WTC11 (cell line): Measurements from ENCODE around the gene MMS19. TPM values are rescaled to one million over a fixed set of nuclear protein-coding genes. Genes with fewer than 3 reads are reported as not detected.
A peak's percentile ranks its signal among the peaks of the same experiment; 100 is the strongest.

Experiments
- ATAC-seq: fragments of 200-7000 bp; cut with Tn5 transposase; 2 replicates; pipeline ENCODE4 v1.10.0; 2021; ENCODE audit warnings: mild to moderate bottlenecking, moderate library complexity
- CTCF ChIA-PET: fragments of 300-600 bp; sonication (Branson Sonifier 250); formaldehyde crosslinking; loops from one replicate; lab custom pipeline; 2021; ENCODE audit warnings: antibody characterized with exemption; lab: Charles Lee
- POLR2A ChIA-PET: fragments of 350-600 bp; sonication (Branson Sonifier 250); formaldehyde crosslinking; loops from one replicate; lab custom pipeline; 2021; ENCODE audit warnings: antibody characterized with exemption; lab: Charles Lee
- DNase-seq: peaks from one replicate; pipeline ENCODE4 v3.0.0; 2021; ENCODE audit warnings: low spot score
- H3K27ac Mint-ChIP-seq: 2 replicates; pipeline ENCODE4 v1.8.0; 2021; ENCODE audit warnings: mixed read lengths
- H3K27me3 Mint-ChIP-seq: 2 replicates; pipeline ENCODE4 v1.8.0; 2021; ENCODE audit warnings: low read depth, mild to moderate bottlenecking, moderate library complexity, mixed read lengths
- H3K36me3 Mint-ChIP-seq: 2 replicates; pipeline ENCODE4 v1.8.0; 2021; ENCODE audit warnings: mixed read lengths
- H3K4me1 Mint-ChIP-seq: 2 replicates; pipeline ENCODE4 v1.8.0; 2022; ENCODE audit warnings: mixed read lengths
- H3K4me3 Mint-ChIP-seq: 2 replicates; pipeline ENCODE4 v1.8.0; 2021; ENCODE audit warnings: mild to moderate bottlenecking, moderate library complexity, mixed read lengths
- H3K9me3 Mint-ChIP-seq: 2 replicates; pipeline ENCODE4 v1.8.0; 2021; ENCODE audit warnings: mixed read lengths
- ATF6 ChIP-seq: sonication (generic); formaldehyde crosslinking; IDR thresholded peaks from 2 replicates; pipeline ENCODE4 v1.8.1; 2023; ENCODE audit warnings: mild to moderate bottlenecking, missing genetic modification reagents
- CDX4 ChIP-seq: fragments of 250-450 bp; sonication (Bioruptor Pico); IDR thresholded peaks from 2 replicates; pipeline ENCODE4 v1.9.0; 2021; ENCODE audit warnings: moderate library complexity, mild to moderate bottlenecking, inconsistent platforms, borderline replicate concordance
- ELF4 ChIP-seq: sonication (generic); formaldehyde crosslinking; IDR thresholded peaks from 2 replicates; pipeline ENCODE4 v1.8.1; 2022; ENCODE audit warnings: low read depth, mild to moderate bottlenecking, moderate library complexity, missing genetic modification reagents
- FOXJ3 ChIP-seq: sonication (generic); formaldehyde crosslinking; IDR thresholded peaks from 2 replicates; pipeline ENCODE4 v1.9.0; 2021; ENCODE audit warnings: missing genetic modification reagents, mild to moderate bottlenecking, borderline replicate concordance
- FOXP1 ChIP-seq: sonication (generic); formaldehyde crosslinking; IDR thresholded peaks from 2 replicates; pipeline ENCODE4 v1.8.0; 2022; ENCODE audit warnings: missing genetic modification reagents, mild to moderate bottlenecking, moderate library complexity, borderline replicate concordance
- JAZF1 ChIP-seq: fragments of 250-450 bp; sonication (Bioruptor Pico); IDR thresholded peaks from 2 replicates; pipeline ENCODE4 v1.9.0; 2021; ENCODE audit warnings: moderate library complexity, mild to moderate bottlenecking, inconsistent platforms
- KAT7 ChIP-seq: sonication (generic); formaldehyde crosslinking; IDR thresholded peaks from 2 replicates; pipeline ENCODE4 v1.8.1; 2023; ENCODE audit warnings: missing genetic modification reagents, mild to moderate bottlenecking, borderline replicate concordance
- MYBL2 ChIP-seq: sonication (generic); formaldehyde crosslinking; IDR thresholded peaks from 2 replicates; pipeline ENCODE4 v1.8.1; 2023; ENCODE audit warnings: mild to moderate bottlenecking, moderate library complexity, missing genetic modification reagents
- NR1H2 ChIP-seq: sonication (generic); formaldehyde crosslinking; IDR thresholded peaks from 2 replicates; pipeline ENCODE4 v1.9.0; 2021; ENCODE audit warnings: mild to moderate bottlenecking, moderate library complexity, missing genetic modification reagents
- PRDM15 ChIP-seq: sonication (generic); formaldehyde crosslinking; IDR thresholded peaks from 2 replicates; pipeline ENCODE4 v1.8.0; 2022; ENCODE audit warnings: missing genetic modification reagents
- RORB ChIP-seq: fragments of 250-450 bp; sonication (Bioruptor Pico); IDR thresholded peaks from 2 replicates; pipeline ENCODE4 v1.9.0; 2021; ENCODE audit warnings: mild to moderate bottlenecking
- SMAD3 ChIP-seq: sonication (generic); formaldehyde crosslinking; IDR thresholded peaks from 2 replicates; pipeline ENCODE4 v1.8.0; 2022; ENCODE audit warnings: missing genetic modification reagents, mild to moderate bottlenecking, borderline replicate concordance
- STAT6 ChIP-seq: sonication (generic); formaldehyde crosslinking; conservative IDR thresholded peaks from 2 replicates; pipeline ENCODE4 v1.8.1; 2023; ENCODE audit warnings: mild to moderate bottlenecking, low read depth, missing genetic modification reagents, moderate library complexity
- TEAD1 ChIP-seq: sonication (generic); formaldehyde crosslinking; IDR thresholded peaks from 2 replicates; pipeline ENCODE4 v1.8.0; 2022; ENCODE audit warnings: mild to moderate bottlenecking, missing genetic modification reagents
- TEAD4 ChIP-seq: sonication (generic); formaldehyde crosslinking; IDR thresholded peaks from 2 replicates; pipeline ENCODE4 v1.8.0; 2022; ENCODE audit warnings: mild to moderate bottlenecking, missing genetic modification reagents
- ZNF121 ChIP-seq: sonication (generic); formaldehyde crosslinking; IDR thresholded peaks from 2 replicates; pipeline ENCODE4 v1.8.0; 2023; ENCODE audit warnings: missing genetic modification reagents
- ZNF232 ChIP-seq: sonication (generic); formaldehyde crosslinking; IDR thresholded peaks from 2 replicates; pipeline ENCODE4 v1.8.0; 2022; ENCODE audit warnings: mild to moderate bottlenecking, missing genetic modification reagents
- ZNF423 ChIP-seq: fragments of 250-450 bp; sonication (Bioruptor Pico); IDR thresholded peaks from 2 replicates; pipeline ENCODE4 v2.1.2; 2022; ENCODE audit warnings: mild to moderate bottlenecking, moderate library complexity
- total RNA-seq: library from RNA; stranded (reverse); gene quantifications from 3 replicates; pipeline ENCODE4 v1.2.3, GENCODE V29; 2021
- TF ChIP-seq, protein P1 (sequence below): sonication (generic); formaldehyde crosslinking; IDR thresholded peaks from 2 replicates; pipeline ENCODE4 v1.8.1; 2023; ENCODE audit warnings: mild to moderate bottlenecking, moderate library complexity, missing genetic modification reagents
- TF ChIP-seq, protein P2 (sequence below): sonication (generic); formaldehyde crosslinking; IDR thresholded peaks from 2 replicates; pipeline ENCODE4 v1.8.0; 2023; ENCODE audit warnings: mild to moderate bottlenecking, missing genetic modification reagents

The MMS19 gene
- total RNA-seq, 1 experiment from 2014 or later: 135 TPM

DNA sequence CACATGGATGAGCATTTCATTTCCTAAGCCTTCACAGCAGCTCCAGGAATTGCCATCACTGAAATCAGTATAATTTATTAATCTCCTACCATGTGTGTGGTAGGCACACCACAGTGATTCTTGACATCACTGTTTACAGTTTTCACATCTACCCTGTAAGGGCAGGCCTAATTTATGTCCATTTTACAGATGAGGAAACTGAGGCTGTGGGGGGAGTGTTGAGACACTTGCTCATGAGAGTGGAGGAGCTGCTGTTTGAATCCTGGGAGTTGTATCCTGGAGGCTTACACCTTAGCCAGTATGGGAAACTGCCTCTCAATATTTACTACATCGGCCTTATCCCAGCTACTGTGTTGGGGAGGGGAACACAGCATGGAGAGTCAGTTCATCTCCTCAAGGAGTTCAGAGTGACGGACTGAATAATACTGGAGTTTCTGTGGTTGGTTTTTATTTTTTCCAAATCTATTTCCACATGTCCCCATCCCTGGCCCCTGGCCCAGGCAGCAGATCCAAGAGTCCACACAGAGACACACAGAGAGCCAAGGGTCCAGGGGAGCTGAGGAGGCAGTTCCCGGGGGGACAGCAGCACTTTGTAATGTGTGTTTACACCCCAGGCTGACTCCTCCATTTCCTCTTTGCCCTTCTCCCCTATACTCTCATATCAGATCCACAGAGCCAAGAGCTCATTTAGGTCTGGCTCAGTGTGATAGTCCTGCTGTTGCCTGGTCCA, 13.7 kb upstream of the MMS19 start:
- ChIA-PET CTCF (interaction anchor here (0.8 to 1.6 kb wide), 5 partner anchors 23 to 60 kb away, joined by 3 to 7 read pairs (median 3); partner anchors contain the start of gene ANKRD2), POLR2A (interaction anchor here (1.6 kb wide), 1 partner anchor 13 kb away, joined by 4 read pairs; the partner anchor contains the start of gene UBTD1)
- Mint-ChIP-seq H3K27me3 (no peaks in the 10 kb centered on the region), H3K36me3 (no peaks in the 10 kb centered on the region), H3K4me3 (no peak overlapping the region), H3K4me1 (peaks cover 33% of the 10 kb centered on the region), H3K9me3 (no peaks in the 10 kb centered on the region), H3K27ac (peak overlapping the region; percentile 14; the same call in 1 of the 2 replicates)
- TF ChIP-seq RORB (CRISPR knock-in tag) (no peak), ELF4 (CRISPR knock-in tag) (no peak), SMAD3 (CRISPR knock-in tag) (no peak), TEAD4 (CRISPR knock-in tag) (no peak), ZNF121 (no peak), TEAD1 (CRISPR knock-in tag) (no peak), NR1H2 (CRISPR knock-in tag) (no peak)
- ATAC-seq: no peak
- no peak for DNase-seq

DNA sequence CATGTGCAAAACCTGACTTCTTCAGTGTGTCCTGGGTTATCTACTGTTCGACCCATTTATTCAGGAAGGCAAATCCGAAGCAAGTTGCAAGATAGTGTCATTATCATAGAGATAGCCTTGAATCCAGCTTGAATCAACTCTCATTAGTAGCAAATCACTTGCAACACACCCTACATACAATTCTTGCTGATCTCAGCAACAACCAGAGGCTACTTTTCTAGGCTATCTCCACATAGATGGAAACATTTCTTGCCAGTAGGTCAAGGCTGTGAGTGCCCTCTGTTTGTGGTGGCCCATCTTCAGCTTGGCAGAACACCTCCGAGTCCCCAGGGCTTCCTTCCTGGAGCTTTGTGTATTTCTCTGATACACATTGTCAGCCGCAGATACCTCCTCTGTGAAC, 12.5 kb upstream of the MMS19 start:
- ATAC-seq (no peak), DNase-seq (no peak)
- H3K27ac Mint-ChIP-seq: no peak overlapping the region
- no peaks in the 10 kb centered on the region for H3K27me3 Mint-ChIP-seq
- no peak overlapping the region for H3K4me3 Mint-ChIP-seq
- POLR2A ChIA-PET: no interaction called here
- CTCF ChIA-PET: interaction anchor here (1.5 kb wide), 1 partner anchor 24 kb away, joined by 7 read pairs; no protein-coding TSS in a partner anchor
- peaks cover 33% of the 10 kb centered on the region for H3K4me1 Mint-ChIP-seq
- H3K36me3 Mint-ChIP-seq: no peaks in the 10 kb centered on the region
- H3K9me3 Mint-ChIP-seq: no peaks in the 10 kb centered on the region
- no peak for TF ChIP-seq ZNF232 (CRISPR knock-in tag)
- no peak for TF ChIP-seq FOXJ3 (CRISPR knock-in tag)
- no peak for TF ChIP-seq JAZF1 (CRISPR knock-in tag)
- TF ChIP-seq CDX4 (CRISPR knock-in tag): no peak
- TF ChIP-seq FOXP1 (CRISPR knock-in tag): no peak
- no peak for TF ChIP-seq ATF6 (CRISPR knock-in tag)
- no peak for TF ChIP-seq SMAD3 (CRISPR knock-in tag)
- no peak for TF ChIP-seq STAT6 (CRISPR knock-in tag)
- no peak for TF ChIP-seq MYBL2
- TF ChIP-seq PRDM15 (CRISPR knock-in tag): no peak
- no peak for TF ChIP-seq KAT7 (CRISPR knock-in tag)
- TF ChIP-seq NR1H2 (CRISPR knock-in tag): no peak
- TF ChIP-seq, protein P1, sequence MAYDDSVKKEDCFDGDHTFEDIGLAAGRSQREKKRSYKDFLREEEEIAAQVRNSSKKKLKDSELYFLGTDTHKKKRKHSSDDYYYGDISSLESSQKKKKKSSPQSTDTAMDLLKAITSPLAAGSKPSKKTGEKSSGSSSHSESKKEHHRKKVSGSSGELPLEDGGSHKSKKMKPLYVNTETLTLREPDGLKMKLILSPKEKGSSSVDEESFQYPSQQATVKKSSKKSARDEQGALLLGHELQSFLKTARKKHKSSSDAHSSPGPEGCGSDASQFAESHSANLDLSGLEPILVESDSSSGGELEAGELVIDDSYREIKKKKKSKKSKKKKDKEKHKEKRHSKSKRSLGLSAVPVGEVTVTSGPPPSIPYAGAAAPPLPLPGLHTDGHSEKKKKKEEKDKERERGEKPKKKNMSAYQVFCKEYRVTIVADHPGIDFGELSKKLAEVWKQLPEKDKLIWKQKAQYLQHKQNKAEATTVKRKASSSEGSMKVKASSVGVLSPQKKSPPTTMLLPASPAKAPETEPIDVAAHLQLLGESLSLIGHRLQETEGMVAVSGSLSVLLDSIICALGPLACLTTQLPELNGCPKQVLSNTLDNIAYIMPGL (CRISPR knock-in tag): no peak
- TF ChIP-seq, protein P2, sequence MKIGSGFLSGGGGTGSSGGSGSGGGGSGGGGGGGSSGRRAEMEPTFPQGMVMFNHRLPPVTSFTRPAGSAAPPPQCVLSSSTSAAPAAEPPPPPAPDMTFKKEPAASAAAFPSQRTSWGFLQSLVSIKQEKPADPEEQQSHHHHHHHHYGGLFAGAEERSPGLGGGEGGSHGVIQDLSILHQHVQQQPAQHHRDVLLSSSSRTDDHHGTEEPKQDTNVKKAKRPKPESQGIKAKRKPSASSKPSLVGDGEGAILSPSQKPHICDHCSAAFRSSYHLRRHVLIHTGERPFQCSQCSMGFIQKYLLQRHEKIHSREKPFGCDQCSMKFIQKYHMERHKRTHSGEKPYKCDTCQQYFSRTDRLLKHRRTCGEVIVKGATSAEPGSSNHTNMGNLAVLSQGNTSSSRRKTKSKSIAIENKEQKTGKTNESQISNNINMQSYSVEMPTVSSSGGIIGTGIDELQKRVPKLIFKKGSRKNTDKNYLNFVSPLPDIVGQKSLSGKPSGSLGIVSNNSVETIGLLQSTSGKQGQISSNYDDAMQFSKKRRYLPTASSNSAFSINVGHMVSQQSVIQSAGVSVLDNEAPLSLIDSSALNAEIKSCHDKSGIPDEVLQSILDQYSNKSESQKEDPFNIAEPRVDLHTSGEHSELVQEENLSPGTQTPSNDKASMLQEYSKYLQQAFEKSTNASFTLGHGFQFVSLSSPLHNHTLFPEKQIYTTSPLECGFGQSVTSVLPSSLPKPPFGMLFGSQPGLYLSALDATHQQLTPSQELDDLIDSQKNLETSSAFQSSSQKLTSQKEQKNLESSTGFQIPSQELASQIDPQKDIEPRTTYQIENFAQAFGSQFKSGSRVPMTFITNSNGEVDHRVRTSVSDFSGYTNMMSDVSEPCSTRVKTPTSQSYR (CRISPR knock-in tag): no peak
- no peak for TF ChIP-seq ZNF423 (CRISPR knock-in tag)
